DOHH2 (cell line): ENCODE data around the gene OR5I1.

Experiments used
- CTCF ChIP-seq: fragments of 200-600 bp; sonication (generic); IDR thresholded peaks from one replicate; pipeline ENCODE4 v1.5.1; 2014; ENCODE audit warnings: antibody characterized with exemption, mild to moderate bottlenecking, low read depth, low read length; ENCODE audit not compliant: poor library complexity, severe bottlenecking
- EZH2phosphoT487 ChIP-seq: fragments of 200-600 bp; sonication (generic); IDR thresholded peaks from 2 replicates; pipeline ENCODE4 v1.6.1; 2017; ENCODE audit warnings: borderline replicate concordance, mild to moderate bottlenecking, antibody characterized with exemption, low read length, moderate library complexity, mixed read lengths

GRCh38 chr11:55942785-55943392 lies 6.7 kb upstream of the OR5I1 start:
- TF ChIP-seq CTCF: peak; percentile 54
- no peak for TF ChIP-seq EZH2phosphoT487
